C4-2B (cell line): ENCODE results near the gene GDA.

Source experiments
- H3K27ac ChIP-seq: fragments of 450-650 bp; 2 replicates; pipeline ENCODE4 v1.5.1; 2017
- ZFX ChIP-seq: fragments of 450-650 bp; IDR thresholded peaks from 2 replicates; pipeline ENCODE4 v1.6.1; 2017
- TF ChIP-seq, protein P1 (sequence below): fragments of 450-650 bp; conservative IDR thresholded peaks from 2 replicates; pipeline ENCODE4 v1.5.1; 2017; ENCODE audit warnings: mild to moderate bottlenecking

GDA gene

DNA sequence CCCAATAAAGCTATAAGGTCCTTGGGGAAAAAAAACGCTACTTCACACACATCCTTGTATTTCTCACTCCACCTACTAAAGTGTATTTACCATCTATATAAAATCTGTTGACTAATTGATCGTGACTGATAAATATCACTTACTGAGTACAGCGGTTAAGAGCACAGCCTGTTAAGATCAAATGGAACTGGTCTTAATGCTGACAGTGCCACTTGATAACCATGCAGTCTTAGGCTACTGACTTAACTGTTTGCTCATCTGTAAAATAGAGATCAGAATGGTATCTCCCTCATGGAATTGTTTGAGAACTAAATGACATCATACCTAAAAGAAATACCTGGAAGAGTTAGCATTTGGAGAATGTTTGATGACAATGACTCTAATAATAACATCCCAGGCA, 148.3 kb downstream of the GDA start:
- no peak for TF ChIP-seq ZFX
- TF ChIP-seq, protein P1, sequence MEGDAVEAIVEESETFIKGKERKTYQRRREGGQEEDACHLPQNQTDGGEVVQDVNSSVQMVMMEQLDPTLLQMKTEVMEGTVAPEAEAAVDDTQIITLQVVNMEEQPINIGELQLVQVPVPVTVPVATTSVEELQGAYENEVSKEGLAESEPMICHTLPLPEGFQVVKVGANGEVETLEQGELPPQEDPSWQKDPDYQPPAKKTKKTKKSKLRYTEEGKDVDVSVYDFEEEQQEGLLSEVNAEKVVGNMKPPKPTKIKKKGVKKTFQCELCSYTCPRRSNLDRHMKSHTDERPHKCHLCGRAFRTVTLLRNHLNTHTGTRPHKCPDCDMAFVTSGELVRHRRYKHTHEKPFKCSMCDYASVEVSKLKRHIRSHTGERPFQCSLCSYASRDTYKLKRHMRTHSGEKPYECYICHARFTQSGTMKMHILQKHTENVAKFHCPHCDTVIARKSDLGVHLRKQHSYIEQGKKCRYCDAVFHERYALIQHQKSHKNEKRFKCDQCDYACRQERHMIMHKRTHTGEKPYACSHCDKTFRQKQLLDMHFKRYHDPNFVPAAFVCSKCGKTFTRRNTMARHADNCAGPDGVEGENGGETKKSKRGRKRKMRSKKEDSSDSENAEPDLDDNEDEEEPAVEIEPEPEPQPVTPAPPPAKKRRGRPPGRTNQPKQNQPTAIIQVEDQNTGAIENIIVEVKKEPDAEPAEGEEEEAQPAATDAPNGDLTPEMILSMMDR = no peak
- H3K27ac ChIP-seq = no peak overlapping the region

DNA sequence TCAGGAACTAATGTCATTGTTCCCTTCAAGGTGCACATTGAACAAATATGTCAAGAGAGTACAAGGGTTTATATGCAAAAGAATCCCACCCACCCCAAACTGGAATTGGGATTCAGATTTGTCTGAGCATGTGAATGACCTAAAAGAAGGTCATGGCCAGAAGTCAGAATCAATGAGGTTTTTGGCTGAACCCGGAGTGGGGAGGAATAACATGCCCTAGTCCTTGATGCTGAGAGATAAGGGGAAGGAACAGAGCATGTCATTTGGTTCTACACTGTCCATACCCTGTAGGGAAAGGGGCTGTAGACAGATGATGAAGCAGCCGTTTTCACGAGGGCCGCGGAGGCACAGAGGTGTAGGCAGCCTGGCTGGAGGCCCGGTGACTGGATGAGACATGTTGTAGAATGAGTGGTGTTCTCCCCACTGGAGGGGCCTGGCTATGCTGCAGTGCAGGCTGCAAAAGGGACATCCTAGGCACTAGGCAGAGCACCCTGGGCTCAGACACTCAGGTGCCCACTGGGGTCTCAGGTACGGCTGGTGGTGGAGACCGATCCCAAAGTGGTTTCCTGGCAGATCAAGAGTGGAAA, 149.9 kb downstream of the GDA start:
- H3K27ac ChIP-seq = peak overlapping the region; percentile 24; the same call in 1 of the 2 replicates
- TF ChIP-seq, protein P1 = no peak
- no peak for TF ChIP-seq ZFX

GRCh38 chr9:72300873-72301272, 151.6 kb downstream of the GDA start:
- no peak overlapping the region for H3K27ac ChIP-seq
- no peak for TF ChIP-seq ZFX
- TF ChIP-seq, protein P1 = no peak
